ENCODE data around the gene MBTPS1. TPM values are rescaled to one million over a fixed set of nuclear protein-coding genes. Genes with fewer than 3 reads are reported as not detected.

MBTPS1 gene
- total and polyA plus RNA-seq, 9 of the 15 experiments (the other 6 are each of a cell fraction or from before 2014, with no cell fraction given) = 2.8 to 57.6 (median 43.8) TPM

- TF ChIP-seq ZBTB2 (IDR thresholded peaks at IDR 0.05) (no peak), CHD7 (IDR thresholded peaks at IDR 0.05; ENCODE audit: low read depth, low read length) (no peak), NCOA4 (IDR thresholded peaks at IDR 0.05; ENCODE audit: partially characterized antibody) (no peak), E2F6 (IDR thresholded peaks at IDR 0.05; ENCODE audit: borderline replicate concordance in 1 of 2, extremely low read depth in 1 of 2, insufficient read depth in 1 of 2, insufficient read length in 1 of 2, low read depth in 1 of 2, low read length in 1 of 2, poor library complexity in 1 of 2, severe bottlenecking in 1 of 2) (peak; percentile 60 to 93), GATA2 (CRISPR knock-in tag; IDR thresholded peaks at IDR 0.05) (peak; percentile 68; the same call in 1 of the 2 replicates), RBM39 (optimal IDR thresholded peaks at IDR 0.05; ENCODE audit: low read depth, low read length) (no peak), BRD9 (IDR thresholded peaks at IDR 0.05; ENCODE audit: low read depth, partially characterized antibody) (no peak), POLR3A (IDR thresholded peaks at IDR 0.05; ENCODE audit: borderline replicate concordance, extremely low read depth, insufficient read depth, insufficient read length) (no peak), SMARCE1 (IDR thresholded peaks at IDR 0.05) (peak; percentile 51; the same call in 1 of the 2 replicates), SLC30A9 (CRISPR knock-in tag; IDR thresholded peaks at IDR 0.05) (no peak), MEIS2 (IDR thresholded peaks at IDR 0.05; ENCODE audit: partially characterized antibody) (peak; percentile 18), ZNF121 (CRISPR knock-in tag; conservative IDR thresholded peaks at IDR 0.05) (no peak), TBP (optimal IDR thresholded peaks at IDR 0.05; ENCODE audit: low read depth, low read length) (peak; percentile 60)
Measured at GRCh38 chr16:84013787-84014569, 102.8 kb downstream of the MBTPS1 start (continued).
